DND-41 (cell line): Measurements from ENCODE around the gene BOLA2B.

Source experiments
- ATAC-seq: fragments of 200-7000 bp; cut with Tn5 transposase; 3 replicates; pipeline ENCODE4 v1.9.1; 2021; ENCODE audit warnings: low read depth; ENCODE audit not compliant: insufficient read depth
- DNase-seq: peaks from one replicate; pipeline ENCODE4 v3.0.0-alpha.2; 2020
- H2AFZ ChIP-seq: 2 replicates; pipeline ENCODE4 v1.6.0; 2012; ENCODE audit warnings: low read depth, low read length
- H3K27ac ChIP-seq: 2 replicates; pipeline ENCODE4 v1.5.1; 2012; ENCODE audit warnings: low read length, inconsistent platforms
- H3K27me3 ChIP-seq: fragments of 200-600 bp; sonication (generic); 2 replicates; pipeline ENCODE4 v1.6.0; 2012; ENCODE audit warnings: low read length, mild to moderate bottlenecking, inconsistent platforms; ENCODE audit not compliant: insufficient read depth, poor library complexity
- H3K36me3 ChIP-seq: 2 replicates; pipeline ENCODE4 v1.5.1; 2012; ENCODE audit warnings: low read length, inconsistent platforms; ENCODE audit not compliant: insufficient read depth
- H3K4me1 ChIP-seq: 2 replicates; pipeline ENCODE4 v1.5.1; 2012; ENCODE audit warnings: mild to moderate bottlenecking, low read length; ENCODE audit not compliant: insufficient read depth
- H3K4me2 ChIP-seq: 2 replicates; pipeline ENCODE4 v1.6.0; 2012; ENCODE audit warnings: mild to moderate bottlenecking, moderate library complexity, low read length, inconsistent platforms; ENCODE audit not compliant: insufficient read depth
- H3K4me3 ChIP-seq, 2 experiments: fragments of 200-600 bp in 1 of 2; shearing (Covaris generic) in 1 of 2; 2 replicates each; pipeline ENCODE4 v1.5.1; 2012 to 2016; ENCODE audit warnings: inconsistent platforms in 2 of 2, low read length in 2 of 2, mild to moderate bottlenecking in 2 of 2, low read depth in 1 of 2, moderate library complexity in 1 of 2
- H3K79me2 ChIP-seq: 2 replicates; pipeline ENCODE4 v1.6.0; 2012; ENCODE audit warnings: low read length, inconsistent platforms; ENCODE audit not compliant: insufficient read depth
- H3K9ac ChIP-seq: 2 replicates; pipeline ENCODE4 v1.6.0; 2012; ENCODE audit warnings: low read depth, mild to moderate bottlenecking, inconsistent platforms, low read length, moderate library complexity
- H3K9me3 ChIP-seq: 2 replicates; pipeline ENCODE4 v1.5.1; 2012; ENCODE audit warnings: low read length, moderate library complexity, mild to moderate bottlenecking, inconsistent platforms; ENCODE audit not compliant: insufficient read depth, severe bottlenecking
- H4K20me1 ChIP-seq: 2 replicates; pipeline ENCODE4 v1.6.0; 2012; ENCODE audit warnings: low read length; ENCODE audit not compliant: insufficient read depth
- EZH2 ChIP-seq: IDR thresholded peaks from 3 replicates; pipeline ENCODE4 v1.6.1; 2012; ENCODE audit warnings: borderline replicate concordance, low read depth, mild to moderate bottlenecking, moderate library complexity, low read length, inconsistent platforms; ENCODE audit not compliant: severe bottlenecking
- TF ChIP-seq, protein P1 (sequence below): IDR thresholded peaks from 2 replicates; pipeline ENCODE4 v1.5.1; 2012; ENCODE audit warnings: borderline replicate concordance, low read length, moderate library complexity, mild to moderate bottlenecking; ENCODE audit not compliant: poor library complexity, severe bottlenecking; ENCODE audit errors: extremely low read depth

Gene BOLA2B

DNA sequence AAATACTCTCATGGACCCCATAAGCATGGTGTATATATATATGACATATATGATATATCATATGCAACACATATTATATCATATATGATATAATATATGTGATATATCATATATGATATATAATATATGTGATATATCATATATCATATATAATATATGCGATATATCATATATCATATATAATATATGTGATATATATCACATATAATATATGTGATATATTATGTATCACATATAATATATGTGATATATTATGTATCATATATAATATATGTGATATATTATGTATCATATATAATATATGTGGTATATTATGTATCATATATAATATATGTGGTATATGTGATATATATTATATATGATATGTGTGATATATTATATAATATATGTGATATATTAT, 48.5 kb downstream of the BOLA2B start:
- peaks cover 10% of the 10 kb centered on the region for H3K9me3 ChIP-seq
- no peak overlapping the region for H3K4me3 ChIP-seq
- H3K79me2 ChIP-seq = no peaks in the 10 kb centered on the region
- no peak overlapping the region for H2AFZ ChIP-seq
- H3K27ac ChIP-seq = no peak overlapping the region
- H3K9ac ChIP-seq = no peak overlapping the region
- H3K27me3 ChIP-seq = no peaks in the 10 kb centered on the region
- ATAC-seq (no peak), DNase-seq (no peak)
- no peaks in the 10 kb centered on the region for H4K20me1 ChIP-seq
- TF ChIP-seq, protein P1, sequence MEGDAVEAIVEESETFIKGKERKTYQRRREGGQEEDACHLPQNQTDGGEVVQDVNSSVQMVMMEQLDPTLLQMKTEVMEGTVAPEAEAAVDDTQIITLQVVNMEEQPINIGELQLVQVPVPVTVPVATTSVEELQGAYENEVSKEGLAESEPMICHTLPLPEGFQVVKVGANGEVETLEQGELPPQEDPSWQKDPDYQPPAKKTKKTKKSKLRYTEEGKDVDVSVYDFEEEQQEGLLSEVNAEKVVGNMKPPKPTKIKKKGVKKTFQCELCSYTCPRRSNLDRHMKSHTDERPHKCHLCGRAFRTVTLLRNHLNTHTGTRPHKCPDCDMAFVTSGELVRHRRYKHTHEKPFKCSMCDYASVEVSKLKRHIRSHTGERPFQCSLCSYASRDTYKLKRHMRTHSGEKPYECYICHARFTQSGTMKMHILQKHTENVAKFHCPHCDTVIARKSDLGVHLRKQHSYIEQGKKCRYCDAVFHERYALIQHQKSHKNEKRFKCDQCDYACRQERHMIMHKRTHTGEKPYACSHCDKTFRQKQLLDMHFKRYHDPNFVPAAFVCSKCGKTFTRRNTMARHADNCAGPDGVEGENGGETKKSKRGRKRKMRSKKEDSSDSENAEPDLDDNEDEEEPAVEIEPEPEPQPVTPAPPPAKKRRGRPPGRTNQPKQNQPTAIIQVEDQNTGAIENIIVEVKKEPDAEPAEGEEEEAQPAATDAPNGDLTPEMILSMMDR = no peak
- TF ChIP-seq EZH2 = no peak
- H3K4me1 ChIP-seq = no peaks in the 10 kb centered on the region
- no peak overlapping the region for H3K4me2 ChIP-seq
- no peaks in the 10 kb centered on the region for H3K36me3 ChIP-seq

DNA sequence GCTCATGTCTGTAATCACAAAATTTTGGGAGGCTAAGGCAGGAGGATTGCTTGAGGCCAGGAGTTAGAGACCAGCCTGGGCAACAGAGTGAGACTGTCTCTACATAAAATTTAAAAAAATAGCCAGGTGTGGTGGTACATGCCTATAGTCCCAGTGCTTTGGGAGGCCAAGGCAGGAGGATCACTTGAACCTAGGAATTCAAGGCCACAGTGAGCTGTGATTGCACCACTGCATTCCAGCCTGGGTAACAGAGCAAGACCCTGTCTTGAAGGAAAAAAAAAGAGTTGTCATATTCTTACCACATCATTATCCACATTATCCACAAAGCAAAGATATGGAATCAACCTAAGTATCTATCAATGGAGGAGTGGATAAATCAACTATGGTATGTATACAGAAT, 49.4 kb downstream of the BOLA2B start:
- no peak overlapping the region for H3K4me3 ChIP-seq
- no peak overlapping the region for H3K4me2 ChIP-seq
- no peak for DNase-seq
- H4K20me1 ChIP-seq = no peaks in the 10 kb centered on the region
- no peak overlapping the region for H2AFZ ChIP-seq
- no peak for TF ChIP-seq EZH2
- TF ChIP-seq, protein P1 = no peak
- no peaks in the 10 kb centered on the region for H3K79me2 ChIP-seq
- no peak for ATAC-seq
- no peaks in the 10 kb centered on the region for H3K36me3 ChIP-seq
- no peak overlapping the region for H3K27ac ChIP-seq
- no peaks in the 10 kb centered on the region for H3K4me1 ChIP-seq
- no peaks in the 10 kb centered on the region for H3K27me3 ChIP-seq
- no peak overlapping the region for H3K9ac ChIP-seq
- peaks cover 3% of the 10 kb centered on the region for H3K9me3 ChIP-seq

DNA sequence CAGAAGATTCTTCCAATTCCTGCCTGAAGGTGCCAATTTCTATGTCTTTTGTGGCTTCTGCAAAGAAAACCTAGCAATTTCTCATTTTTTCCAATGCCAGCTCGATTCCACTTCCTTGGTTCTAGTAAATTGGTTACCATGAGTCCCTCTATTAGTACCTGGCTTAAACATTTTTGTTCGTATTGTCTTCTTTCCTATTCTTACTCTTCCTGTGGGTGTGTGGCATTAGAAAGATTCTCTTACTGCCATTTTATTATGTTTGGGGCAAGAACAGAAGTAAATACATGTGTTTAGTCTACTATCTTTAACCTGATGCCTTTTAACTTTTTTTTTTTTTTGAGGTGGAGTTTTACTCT, 50.1 kb downstream of the BOLA2B start:
- Histone ChIP-seq H3K4me3 (no peak overlapping the region), H3K9me3 (no peaks in the 10 kb centered on the region), H4K20me1 (no peaks in the 10 kb centered on the region), H3K9ac (no peak overlapping the region), H3K27me3 (no peaks in the 10 kb centered on the region), H2AFZ (no peak overlapping the region), H3K36me3 (no peaks in the 10 kb centered on the region), H3K4me1 (peaks cover 2% of the 10 kb centered on the region; the same call in 1 of the 2 replicates), H3K27ac (no peak overlapping the region), H3K4me2 (no peak overlapping the region), H3K79me2 (no peaks in the 10 kb centered on the region)
- TF ChIP-seq EZH2 = no peak
- TF ChIP-seq, protein P1 = no peak
- no peak for ATAC-seq
- no peak for DNase-seq
